Measurements from ENCODE around the gene SRPK2.

- no peak for TF ChIP-seq CTCF (IDR thresholded peaks at IDR 0.05)
- TF ChIP-seq POLR2A (IDR thresholded peaks at IDR 0.05): no peak
Observed at GRCh38 chr7:105264707-105265106, 124.0 kb downstream of the SRPK2 start.
